ENCODE measurements around the gene MTMR3.
"Not testable (repeated sequence)": the region's sequence is repeated elsewhere in the genome, so short reads cannot be mapped to it uniquely, and the experiment has no call there.

Gene MTMR3

DNA sequence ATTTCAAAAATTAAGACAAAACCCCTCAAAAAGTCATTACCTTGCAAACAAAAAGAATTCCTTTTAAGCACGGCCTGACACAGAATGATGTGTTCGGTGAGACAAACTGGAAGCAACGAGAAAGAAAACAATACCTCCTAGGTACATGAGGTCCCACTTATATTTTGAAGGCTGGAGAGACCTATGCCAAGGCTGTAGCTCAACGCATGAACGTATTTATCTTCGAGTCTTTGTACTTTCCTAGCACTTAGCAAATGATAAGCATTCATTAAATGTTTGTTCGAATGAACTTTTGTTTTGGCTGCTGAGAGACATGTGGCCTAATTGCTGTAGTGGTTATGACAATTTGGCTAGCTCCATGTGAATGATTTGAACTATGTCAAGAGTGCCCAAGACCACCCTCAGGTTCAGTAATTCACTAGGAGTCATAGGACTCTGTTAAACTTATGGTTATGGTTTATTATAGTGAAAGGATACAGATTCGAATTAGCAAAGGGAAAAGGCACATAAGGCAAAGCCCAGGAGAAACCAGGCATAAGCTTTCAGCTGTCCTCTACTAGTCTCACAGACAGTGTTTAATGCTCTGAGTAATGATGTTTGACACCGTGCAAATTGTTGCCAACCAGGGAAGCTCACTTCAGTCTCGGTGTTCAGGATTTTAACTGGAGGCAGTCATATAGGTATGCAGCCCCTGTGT lies 171.2 kb downstream of the MTMR3 start:
- no peak for DNase-seq (ENCODE audit: low read depth)

DNA sequence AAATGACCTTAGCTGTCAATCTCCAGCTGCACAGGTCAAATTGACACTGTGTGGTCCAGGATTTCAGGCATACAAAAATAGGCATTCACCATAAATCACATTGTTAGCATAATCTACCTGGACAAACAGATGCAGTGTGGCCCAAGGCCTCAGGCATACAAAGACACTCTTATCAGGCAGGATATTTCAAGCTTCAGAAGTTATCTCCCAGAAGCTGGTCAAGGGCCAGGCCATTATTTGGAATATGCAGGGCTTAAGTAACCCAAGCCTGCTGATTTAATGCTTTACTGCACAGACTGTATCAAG lies 171.7 kb downstream of the MTMR3 start:
- no peak for DNase-seq (ENCODE audit: low read depth)

DNA sequence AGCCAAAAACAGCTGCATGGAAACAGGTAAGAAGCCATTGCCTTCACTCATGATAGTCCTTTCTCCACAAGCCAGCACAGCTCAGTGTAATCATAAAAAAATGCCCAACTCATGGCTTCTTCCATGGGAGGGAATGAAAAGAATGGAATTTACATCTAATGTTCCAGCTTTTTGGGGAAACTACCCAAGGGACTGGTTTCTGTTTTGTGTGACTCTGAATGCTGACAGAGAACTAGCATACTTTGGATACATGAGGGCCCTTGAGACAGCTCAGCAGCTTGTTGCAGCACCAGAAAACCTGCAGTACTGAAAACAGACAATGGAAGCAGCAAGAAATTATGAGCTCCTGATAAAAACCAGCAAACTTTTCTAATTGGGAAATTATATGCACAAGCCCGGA lies 173.0 kb downstream of the MTMR3 start:
- no peak for DNase-seq (ENCODE audit: low read depth)

DNA sequence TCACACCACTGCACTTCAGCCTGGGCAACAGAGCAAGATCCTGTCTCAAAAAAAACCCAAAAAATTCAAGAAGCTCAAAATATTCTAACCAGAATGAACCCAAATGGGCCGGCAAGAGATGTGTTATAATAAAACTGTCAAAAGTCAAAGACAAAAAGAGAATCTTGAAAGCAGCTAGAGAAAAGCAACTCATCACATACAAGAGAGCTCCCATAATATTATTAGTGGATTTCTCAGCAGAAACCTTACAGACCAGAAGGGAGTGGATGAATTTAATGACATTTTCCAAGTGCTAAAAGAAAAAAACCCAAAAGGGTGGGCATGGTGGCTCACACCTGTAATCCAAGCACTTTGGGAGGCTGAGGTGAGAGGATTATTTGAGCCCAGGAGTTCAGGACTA lies 174.4 kb downstream of the MTMR3 start:
- no peak for DNase-seq (ENCODE audit: low read depth)

DNA sequence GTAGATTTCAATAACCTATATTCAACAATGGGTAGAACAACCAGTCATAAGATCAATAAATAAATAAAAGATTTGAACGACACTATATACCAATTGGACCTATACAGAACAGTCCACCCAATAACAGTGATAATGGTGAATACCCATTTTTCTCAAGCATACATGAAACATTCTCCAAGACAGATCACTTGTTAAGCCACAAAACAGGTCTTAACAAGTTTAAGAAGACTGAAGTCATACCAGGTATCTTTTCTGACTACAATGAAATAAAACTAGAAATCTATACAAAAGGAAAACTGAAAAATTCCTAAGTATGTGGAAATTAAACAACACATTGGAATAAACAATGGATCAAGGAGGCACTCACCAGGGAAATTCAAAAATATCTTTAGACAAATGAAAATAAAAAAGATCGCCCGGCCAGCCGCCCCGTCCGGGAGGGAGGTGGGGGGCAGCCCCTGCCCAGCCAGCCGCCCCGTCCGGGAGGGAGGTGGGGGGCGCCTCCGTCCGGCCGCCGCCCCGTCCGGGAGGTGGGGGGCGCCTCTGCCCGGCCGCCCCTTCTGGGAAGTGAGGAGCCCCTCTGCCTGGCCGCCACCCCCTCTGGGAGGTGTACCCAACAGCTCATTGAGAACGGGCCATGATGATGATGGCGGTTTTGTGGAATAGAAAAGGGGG lies 176.5 kb downstream of the MTMR3 start:
- DNase-seq (ENCODE audit: low read depth) = not testable (repeated sequence)

DNA sequence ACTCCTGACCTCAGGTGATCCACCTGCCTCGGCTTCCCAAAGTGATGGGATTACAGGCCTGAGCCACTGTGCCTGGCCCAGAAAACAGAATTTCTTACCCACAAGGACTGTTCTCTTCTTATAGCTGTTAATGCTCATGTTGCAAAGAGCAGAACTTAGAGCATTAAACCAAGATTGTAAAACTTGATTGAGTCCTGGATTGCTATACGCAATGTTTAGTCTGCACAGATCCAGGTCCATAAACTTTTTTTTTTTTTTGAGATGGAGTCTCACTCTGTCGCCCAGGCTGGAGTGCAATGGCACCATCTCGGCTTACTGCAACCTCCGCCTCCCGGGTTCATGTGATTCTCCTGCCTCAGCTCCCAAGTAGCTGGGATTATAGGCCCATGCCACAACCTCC lies 178.1 kb downstream of the MTMR3 start:
- DNase-seq (ENCODE audit: low read depth) = not testable (repeated sequence)

- DNase-seq (ENCODE audit: low read depth) = no peak
Measured at GRCh38 chr22:30062259-30062658, 179.3 kb downstream of the MTMR3 start.

- no peak for DNase-seq (ENCODE audit: low read depth)
Measured at GRCh38 chr22:30062950-30063349, 180.0 kb downstream of the MTMR3 start.

GRCh38 chr22:30064172-30064571 lies 181.2 kb downstream of the MTMR3 start:
- no peak for DNase-seq (ENCODE audit: low read depth)

DNA sequence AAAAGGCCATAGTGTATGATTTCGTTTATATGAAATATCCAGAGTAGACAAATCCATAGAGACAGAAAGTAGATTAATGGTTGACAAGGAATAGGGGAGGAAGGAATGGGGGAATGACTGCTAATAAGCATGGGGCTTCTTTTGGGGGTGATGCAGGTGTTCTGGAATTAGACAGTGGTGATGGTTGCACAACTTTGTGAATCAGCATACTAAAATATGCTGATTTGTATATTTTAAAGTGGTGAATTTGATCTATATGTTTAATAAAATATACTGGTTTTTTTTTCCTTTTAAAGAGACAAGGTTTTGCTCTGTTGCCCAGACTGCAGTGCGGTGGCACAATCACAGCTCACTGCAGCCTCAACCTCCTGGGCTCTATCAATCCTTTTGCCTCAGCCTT lies 190.8 kb downstream of the MTMR3 start:
- DNase-seq (ENCODE audit: low read depth) = no peak

DNA sequence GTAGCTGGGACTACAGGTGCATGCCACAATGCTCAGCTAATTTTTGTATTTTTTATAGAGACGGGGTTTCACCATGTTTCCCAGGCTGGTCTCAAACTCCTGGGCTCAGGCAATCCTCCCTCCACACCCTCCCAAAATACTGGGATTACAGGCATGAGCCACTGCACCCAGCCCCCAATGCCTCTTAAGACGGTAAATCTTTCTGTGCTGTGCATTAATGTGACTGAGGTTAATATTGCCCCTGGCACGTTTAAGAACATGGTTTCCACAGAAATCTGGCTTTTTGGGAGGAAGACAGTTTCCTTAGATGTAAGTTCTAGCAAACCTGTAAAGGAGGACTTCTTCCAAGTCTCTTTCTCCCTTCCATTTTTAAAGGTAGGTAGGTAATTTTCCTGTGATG lies 191.2 kb downstream of the MTMR3 start:
- DNase-seq (ENCODE audit: low read depth) = no peak

- DNase-seq (ENCODE audit: low read depth) = no peak
Measured at GRCh38 chr22:30074994-30075393, 192.0 kb downstream of the MTMR3 start.

- no peak for DNase-seq (ENCODE audit: low read depth)
Measured at GRCh38 chr22:30077279-30077880, 194.4 kb downstream of the MTMR3 start.

- no peak for DNase-seq (ENCODE audit: low read depth)
Measured at GRCh38 chr22:30078320-30079311, 195.6 kb downstream of the MTMR3 start.

- DNase-seq (ENCODE audit: low read depth) = no peak
Measured at GRCh38 chr22:30079952-30080533, 197.1 kb downstream of the MTMR3 start, which contains the start of gene HORMAD2. Gene HORMAD2 (plus strand): TSS chr22:30080464. CDS start chr22:30093953, 13,489 bp downstream.
